HS-5 (cell line): ENCODE measurements around the gene ITGA2B.
"Not testable (repeated sequence)": the region's sequence is repeated elsewhere in the genome, so short reads cannot be mapped to it uniquely, and the experiment has no call there.

Experiments used
- DNase-seq: peaks from one replicate; pipeline ENCODE4 v3.0.0-alpha.2; 2012; ENCODE audit warnings: low read depth

ITGA2B gene

DNA sequence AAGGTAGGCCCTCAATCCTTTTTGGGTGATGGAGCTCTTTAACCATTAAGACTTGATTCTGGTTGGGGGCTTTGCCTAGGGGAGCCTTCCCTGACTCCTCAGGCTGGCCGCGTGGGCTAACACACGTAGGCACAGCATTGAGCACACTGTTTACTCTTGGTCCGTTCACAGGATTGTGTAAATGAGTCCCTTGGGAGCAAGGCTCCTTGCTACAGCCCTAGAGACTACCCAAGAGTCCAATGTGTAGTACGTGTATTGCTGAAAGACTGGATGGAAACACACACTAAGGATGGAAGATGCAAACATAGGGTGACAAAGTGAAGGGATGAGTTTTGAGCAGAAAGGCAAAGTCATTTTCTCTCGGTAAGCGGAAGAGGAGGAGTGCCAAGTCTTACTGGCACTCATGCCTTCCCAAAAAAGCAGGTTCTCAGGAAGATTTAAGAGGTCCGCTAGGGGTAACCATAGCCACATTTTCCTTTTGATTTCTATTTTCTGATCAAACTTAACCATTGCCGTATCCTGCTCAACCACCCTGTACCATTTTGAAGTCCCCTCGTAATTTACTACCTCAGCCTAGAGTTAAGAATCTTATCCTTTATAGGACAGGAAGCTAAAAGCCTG lies 911 bp upstream of the ITGA2B start:
- DNase-seq, result no peak

GRCh38 chr17:44389723-44390202 lies 314 bp upstream of the ITGA2B start:
- DNase-seq, result no peak

- no peak for DNase-seq
Measured at GRCh38 chr17:44387804-44388203, 1.6 kb downstream of the ITGA2B start.

- DNase-seq, result no peak
Measured at GRCh38 chr17:44386182-44386525, 3.3 kb downstream of the ITGA2B start.

DNA sequence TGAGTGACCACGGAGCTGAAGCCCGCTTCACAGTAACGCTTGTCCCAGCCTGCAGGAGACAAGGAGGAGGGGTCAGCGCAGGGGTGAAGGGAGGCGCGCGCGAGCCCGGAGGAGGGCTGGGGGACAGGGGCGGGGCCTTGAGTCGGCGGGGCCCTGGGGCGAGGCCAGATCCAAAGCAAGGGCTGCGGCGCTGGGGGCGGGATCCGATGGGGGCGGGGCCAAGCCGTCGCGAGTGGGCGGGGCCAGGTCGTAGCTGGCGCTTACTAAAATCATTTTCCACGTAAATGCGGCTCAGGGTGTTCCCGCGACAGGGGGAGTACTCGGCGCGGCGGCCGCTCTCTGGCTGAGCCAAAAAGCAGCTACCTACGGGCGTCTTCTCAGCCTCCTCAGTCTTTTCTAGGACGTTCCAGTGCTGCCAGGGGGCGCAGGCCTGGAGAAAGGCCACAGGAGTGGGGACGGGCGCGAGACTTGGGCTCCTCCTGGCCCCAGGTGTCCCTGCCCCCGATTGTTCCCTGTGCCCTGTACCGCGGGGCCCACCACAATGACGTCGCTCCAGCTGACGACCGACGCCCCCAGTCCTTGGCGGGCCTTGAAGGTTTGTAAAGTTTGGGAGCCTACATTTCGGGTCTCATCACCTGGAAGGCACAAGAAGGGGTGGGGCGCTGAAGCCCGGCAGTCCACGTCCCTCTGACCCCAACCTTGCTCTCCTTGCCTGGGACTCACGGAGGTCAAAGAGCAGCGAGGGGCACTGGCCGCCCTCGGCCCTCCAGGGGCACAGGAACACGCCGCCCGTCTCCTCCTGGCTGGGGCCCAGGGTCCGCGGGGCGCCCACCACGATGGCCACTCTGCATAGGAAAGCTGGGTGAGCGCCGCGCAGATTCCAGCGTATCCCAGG lies 3.9 kb downstream of the ITGA2B start:
- DNase-seq, result peak; percentile 33

DNA sequence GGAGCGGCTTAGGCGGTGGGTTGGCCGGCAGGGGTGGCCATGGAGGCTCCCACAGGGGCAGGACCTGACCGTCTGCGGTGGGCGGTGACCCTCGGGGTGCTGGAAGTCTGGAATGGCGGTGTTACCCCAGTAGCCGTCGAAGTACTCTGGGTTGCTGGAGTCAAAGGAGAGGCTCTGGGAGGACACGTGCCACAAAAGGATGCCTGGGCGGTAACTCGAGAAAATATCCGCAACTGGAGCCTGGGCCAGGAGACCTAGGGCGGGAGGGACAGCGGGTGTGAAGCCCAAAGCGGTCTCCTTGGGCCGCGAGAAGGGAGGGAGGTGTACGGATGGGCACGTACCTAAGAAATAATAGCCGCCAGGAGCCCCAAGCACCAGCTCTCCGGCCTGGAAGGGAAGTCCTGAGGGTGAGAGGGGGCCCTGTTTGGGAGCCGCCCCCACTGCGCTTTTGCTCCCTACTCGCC lies 4.6 kb downstream of the ITGA2B start:
- DNase-seq, result no peak

- DNase-seq, result no peak
Measured at GRCh38 chr17:44384281-44384822, 5.1 kb downstream of the ITGA2B start.

DNA sequence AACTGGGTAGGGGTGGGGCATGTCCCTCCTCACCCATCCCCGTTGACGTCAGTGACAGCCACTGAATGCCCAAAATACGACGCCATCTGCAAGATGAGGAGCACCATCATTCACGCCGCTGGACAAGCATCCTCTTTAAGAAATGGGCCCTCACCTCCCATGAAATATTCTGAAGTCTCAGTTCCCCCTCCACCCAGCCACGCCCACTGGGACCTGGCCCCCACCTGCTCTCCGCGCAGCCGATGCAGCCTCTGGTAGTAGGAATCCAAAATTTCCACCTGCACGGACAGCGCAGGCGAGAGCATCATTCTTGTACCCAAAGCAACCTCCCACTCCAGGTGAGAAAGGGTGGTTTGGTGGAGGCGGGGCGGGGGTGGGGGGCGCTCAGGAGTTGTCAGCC lies 5.6 kb downstream of the ITGA2B start:
- no peak for DNase-seq

- no peak for DNase-seq
Measured at GRCh38 chr17:44383363-44383762, 6.1 kb downstream of the ITGA2B start.

- no peak for DNase-seq
Measured at GRCh38 chr17:44382917-44383316, 6.5 kb downstream of the ITGA2B start.

GRCh38 chr17:44381810-44382305 lies 7.6 kb downstream of the ITGA2B start:
- DNase-seq, result no peak

DNA sequence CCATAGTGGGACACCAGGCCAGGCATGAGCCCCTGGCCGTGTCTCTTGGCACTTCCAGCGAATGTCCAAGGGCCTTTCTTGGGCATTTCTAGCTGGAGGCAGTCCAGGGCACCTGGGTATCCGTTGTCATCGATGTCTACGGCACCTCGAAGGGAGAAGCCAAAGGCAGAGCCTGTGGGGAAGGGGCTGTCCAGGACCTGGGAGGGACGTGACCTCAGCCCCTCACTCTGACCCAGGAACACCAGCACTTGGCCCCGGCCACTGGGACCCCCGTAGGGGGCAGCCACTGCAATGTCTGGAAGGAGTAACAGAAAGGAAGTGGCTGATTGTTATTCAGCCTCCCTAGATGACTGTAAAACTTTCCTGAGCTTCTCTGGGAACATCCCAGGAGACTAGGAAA lies 8.7 kb downstream of the ITGA2B start:
- no peak for DNase-seq

- DNase-seq, result no peak
Measured at GRCh38 chr17:44379887-44380286, 9.6 kb downstream of the ITGA2B start.

DNA sequence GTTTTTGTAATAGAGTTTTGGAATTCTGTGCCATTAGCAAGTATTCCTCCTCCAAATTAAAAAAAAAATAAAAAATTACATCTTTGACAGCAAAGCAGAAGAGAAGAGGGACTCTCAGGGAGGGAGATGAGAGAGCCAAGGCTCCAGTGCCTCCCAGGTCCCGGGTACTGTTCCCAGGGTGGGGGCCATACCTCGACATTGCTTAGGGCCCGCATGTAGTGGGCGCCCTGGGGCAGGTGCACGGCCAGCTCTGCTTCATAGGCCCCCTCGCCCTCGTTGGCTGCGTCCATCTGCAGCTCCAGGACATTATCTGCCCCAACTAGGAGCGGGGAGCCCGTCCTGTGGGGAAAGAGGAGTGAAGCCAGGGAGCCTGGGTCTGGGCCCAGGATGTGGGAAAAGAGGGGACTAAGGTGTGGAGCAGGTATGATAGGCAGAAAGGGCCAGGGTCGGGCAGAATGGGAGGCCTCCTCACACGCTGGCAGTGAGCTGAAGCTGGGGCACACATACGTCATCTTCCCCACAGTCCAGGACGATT lies 11.2 kb downstream of the ITGA2B start:
- DNase-seq, result no peak

DNA sequence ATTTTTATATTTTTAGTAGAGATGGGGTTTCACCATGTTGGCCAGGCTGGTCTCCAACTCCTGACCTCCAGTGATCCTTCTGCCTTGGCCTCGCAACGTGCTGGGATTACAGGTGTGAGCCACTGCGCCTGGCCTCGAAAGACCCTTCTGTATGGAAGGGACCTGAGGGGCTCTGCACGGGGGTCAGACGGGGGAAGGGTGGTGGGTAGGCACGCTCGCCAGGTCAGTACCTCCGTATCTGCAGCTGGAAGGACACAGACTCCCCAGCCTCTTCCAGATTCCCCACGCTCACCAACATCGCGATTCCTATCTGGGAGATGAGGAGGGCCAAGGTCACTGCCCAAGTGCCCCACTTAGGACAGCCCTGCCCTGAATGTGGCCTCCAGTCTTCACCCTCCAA lies 12.7 kb downstream of the ITGA2B start:
- DNase-seq, result no peak

- DNase-seq, result no peak
Measured at GRCh38 chr17:44376124-44376523, 13.3 kb downstream of the ITGA2B start.

DNA sequence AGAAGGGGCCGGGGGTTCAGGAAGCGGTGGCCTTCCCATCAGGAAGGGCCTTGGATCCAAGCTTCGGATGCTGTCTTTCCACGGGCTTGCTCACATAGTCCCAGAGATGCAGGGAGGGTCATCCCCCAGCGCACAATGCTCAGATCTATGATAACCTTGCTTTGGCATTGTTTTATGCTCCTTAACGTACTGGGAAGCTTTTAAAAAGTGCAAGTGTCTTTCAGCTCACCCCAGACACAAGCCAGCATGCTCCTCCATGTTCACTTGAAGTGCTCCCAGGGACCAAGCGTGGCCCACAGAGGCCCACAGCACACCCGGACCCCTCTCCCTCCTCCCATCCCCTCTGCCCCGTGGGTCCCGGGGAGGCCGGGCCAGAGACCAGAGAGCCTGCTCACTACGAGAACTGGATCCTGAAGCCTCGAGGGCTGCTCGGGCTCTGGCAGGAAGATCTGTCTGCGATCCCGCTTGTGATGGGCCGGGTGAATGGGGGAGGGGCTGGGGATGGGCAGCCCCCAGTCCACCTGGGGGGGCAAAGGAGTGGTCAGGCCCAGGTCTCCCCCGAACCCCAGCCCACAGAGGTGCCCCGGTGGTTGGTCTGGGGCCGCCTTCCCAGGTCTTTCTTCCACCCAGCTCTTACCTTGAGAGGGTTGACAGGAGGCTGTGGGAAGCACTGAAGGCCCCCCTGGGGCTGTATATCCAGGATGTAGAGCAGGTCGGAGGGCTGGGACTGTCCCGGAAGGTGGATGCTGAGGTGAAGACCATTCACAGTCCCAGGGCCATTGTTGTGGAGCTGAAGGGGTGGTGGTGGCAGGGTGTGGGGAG lies 14.0 kb downstream of the ITGA2B start:
- no peak for DNase-seq

DNA sequence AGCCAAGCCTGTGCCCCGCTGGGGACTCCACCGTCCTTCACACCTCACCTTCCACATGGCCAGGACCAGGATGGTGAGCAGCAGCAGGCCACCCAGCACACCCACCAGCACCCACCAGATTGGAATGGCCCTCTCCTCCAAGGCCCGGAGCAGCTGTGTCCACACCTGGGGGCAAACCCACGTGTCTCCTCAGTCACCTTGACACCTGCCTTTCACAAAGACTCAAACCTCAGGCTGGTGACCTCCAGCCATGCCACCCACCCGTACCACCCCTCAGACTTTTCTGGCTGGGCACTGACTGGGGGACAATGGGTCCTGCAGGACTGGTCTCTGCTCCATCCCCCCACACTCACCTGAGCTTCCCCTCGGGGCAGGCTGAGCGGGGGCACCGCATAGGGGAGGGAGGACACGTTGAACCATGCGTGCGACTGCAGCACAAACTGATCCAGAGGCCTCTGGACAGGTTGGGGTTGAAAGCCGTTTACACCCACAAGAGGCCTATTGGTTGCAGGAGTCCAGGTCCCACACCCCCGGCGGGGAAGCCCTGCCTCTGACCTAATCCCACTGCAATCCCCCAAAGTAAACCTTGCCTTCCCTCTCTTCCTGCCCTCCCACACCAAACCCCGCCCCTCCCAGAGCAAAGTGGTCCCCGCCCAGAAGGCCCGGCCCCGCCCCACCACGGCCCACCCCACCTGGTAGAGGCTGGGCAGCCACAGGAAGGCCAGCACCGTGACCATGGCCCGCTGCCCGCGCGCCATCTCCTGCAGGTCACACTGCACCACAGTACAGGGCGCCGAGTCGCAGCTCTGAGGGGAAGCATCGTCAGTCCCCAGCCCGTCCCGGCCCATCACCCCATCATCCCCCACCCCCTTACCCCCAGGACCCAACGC lies 14.9 kb downstream of the ITGA2B start:
- no peak for DNase-seq

DNA sequence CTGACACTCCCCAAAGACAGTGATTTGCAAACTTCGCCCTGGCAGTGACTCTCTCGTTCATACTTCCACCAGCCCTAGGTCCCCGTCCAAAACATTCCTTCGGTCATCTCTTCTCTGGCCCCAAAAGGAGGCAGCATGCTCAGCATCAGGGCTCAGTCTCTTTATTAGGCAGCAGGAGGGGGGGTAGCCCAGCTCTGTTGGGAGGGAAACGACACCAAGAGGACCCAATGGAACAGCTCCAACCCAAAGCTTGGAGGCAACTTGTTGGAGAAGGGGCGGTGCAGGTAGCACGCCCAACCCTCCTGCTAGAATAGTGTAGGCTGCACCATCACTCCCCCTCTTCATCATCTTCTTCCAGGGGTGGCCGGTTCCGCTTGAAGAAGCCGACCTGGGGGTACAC lies 17.4 kb downstream of the ITGA2B start:
- no peak for DNase-seq

DNA sequence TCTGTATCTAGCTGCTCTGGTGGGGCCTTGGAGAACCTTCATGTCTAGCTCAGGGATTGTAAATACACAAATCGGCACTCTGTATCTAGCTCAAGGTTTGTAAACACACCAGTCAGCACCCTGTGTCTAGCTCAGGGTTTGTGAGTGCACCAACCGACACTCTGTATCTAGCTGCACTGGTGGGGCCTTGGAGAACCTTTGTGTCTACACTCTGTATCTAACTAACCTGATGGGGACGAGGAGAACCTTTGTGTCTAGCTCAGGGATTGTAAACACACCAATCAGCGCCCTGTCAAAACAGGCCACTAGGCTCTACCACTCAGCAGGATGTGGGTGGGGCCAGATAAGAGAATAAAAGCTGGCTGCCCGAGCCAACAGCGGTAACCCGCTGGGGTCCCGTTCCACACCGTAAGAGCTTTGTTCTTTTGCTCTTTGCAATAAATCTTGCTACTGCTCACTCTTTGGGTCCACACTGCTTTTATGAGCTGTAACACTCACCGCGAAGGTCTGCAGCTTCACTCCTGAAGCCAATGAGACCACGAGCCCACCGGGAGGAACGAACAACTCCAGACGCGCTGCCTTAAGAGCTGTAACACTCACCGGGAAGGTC lies 19.9 kb downstream of the ITGA2B start:
- DNase-seq, result not testable (repeated sequence)
